GM12873 (cell line): Measurements from ENCODE around the gene TUFM.

Source experiments
- TF ChIP-seq, protein P1 (sequence below): IDR thresholded peaks from 2 replicates; pipeline ENCODE4 v1.5.1; 2012; ENCODE audit warnings: low read depth, mild to moderate bottlenecking, moderate library complexity, low read length, control low read depth; ENCODE audit not compliant: insufficient read depth; ENCODE audit errors: missing control alignments

The TUFM gene

DNA sequence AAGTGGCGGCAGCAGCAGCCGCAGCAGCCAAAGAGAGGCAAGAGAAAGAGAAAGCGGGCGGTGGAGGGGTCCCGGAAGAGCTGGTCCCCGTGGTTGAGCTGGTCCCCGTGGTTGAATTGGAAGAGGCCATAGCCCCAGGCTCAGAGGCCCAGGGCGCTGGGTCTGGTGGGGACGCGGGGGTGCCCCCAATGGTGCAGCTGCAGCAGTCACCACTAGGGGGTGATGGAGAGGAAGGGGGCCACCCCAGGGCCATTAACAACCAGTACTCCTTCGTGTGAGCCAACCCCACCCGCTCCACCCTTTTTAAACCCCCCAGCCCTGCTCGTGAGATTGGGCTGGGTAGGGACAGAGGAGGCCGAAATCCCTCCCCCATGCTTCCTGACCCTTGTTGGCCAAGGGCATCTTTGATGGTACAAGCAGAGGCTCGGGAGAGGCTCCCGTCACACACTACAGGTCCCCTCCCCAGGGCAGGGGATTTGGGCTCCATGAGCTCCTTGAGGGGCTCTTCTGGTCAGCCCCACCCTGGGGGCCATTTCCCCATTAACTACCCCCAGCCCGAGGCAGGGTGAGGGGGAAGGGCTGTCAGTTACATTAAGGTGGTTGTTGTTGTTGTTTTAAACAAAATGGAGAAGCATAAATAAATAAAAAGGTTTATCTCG is 27.5 kb upstream of the TUFM start:
- TF ChIP-seq, protein P1, sequence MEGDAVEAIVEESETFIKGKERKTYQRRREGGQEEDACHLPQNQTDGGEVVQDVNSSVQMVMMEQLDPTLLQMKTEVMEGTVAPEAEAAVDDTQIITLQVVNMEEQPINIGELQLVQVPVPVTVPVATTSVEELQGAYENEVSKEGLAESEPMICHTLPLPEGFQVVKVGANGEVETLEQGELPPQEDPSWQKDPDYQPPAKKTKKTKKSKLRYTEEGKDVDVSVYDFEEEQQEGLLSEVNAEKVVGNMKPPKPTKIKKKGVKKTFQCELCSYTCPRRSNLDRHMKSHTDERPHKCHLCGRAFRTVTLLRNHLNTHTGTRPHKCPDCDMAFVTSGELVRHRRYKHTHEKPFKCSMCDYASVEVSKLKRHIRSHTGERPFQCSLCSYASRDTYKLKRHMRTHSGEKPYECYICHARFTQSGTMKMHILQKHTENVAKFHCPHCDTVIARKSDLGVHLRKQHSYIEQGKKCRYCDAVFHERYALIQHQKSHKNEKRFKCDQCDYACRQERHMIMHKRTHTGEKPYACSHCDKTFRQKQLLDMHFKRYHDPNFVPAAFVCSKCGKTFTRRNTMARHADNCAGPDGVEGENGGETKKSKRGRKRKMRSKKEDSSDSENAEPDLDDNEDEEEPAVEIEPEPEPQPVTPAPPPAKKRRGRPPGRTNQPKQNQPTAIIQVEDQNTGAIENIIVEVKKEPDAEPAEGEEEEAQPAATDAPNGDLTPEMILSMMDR: peak; percentile 86

DNA sequence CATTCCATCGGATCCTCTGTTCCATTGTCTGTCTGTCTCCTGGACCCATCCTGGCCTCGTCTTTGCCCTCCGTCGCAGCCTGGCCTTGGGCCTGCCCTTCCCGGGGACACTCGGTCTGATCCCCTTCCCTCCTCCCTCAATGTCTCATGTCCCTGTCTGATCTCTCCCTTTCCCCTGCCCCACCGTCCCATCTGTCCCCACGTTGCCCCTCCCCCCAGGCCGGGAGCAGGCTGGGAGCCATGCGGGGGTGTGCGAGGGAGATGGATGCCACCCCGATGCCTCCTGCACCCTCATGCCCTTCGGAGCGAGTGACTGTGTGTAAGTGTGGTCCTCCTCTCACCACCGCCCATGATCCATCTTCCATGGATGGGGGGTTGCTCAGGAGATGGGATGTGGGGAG is 26.8 kb upstream of the TUFM start:
- TF ChIP-seq, protein P1: no peak

DNA sequence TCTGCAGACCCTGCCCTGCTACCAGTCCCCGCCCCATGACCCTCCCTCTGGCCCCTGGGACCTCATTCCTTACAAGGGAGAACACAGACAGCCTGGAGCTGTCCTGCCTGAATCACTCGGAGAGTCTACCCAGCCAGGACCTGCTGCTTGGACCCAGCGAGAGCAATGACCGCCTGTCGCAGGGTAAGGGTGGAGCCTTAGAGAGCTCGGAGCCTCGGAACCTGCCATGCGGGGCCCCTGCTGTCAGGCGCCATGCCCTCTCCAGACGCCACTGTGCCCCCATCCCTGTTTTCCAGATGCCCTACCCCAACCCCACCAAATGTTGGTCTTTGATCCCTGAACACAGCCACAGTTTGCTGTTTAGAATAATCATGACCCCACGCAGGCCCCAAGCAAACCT is 23.1 kb upstream of the TUFM start:
- TF ChIP-seq, protein P1: no peak

DNA sequence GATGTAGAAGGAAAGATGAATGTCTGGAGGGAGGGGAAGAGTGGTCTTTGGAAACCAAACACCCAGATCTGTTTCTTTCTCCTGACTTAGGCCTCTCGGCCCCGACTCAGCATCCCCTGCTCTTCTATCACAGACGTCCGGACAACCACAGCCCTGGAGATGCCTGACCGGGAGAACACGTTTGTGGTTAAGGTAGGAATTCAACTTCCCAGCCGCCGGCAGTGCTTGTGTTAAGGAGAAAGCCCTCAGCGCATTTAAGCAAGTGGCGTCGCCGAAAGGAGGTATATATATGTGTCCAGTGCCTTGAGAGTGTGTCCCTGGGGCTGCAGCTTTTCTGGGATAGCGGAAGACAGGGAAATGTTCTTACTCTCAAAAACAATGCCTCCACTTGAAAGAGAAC is 21.1 kb upstream of the TUFM start:
- TF ChIP-seq, protein P1: no peak

DNA sequence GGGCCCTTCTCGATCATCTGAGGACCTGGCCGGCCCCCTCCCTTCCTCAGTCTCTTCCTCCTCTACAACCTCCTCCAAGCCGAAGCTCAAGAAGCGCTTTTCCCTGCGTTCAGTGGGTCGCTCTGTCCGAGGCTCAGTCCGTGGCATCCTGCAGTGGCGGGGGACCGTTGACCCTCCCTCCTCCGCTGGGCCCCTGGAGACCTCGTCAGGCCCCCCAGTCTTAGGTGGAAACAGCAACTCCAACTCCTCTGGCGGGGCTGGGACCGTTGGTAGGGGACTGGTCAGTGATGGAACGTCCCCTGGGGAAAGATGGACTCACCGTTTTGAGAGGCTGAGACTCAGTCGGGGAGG is 20.3 kb upstream of the TUFM start:
- TF ChIP-seq, protein P1: no peak

DNA sequence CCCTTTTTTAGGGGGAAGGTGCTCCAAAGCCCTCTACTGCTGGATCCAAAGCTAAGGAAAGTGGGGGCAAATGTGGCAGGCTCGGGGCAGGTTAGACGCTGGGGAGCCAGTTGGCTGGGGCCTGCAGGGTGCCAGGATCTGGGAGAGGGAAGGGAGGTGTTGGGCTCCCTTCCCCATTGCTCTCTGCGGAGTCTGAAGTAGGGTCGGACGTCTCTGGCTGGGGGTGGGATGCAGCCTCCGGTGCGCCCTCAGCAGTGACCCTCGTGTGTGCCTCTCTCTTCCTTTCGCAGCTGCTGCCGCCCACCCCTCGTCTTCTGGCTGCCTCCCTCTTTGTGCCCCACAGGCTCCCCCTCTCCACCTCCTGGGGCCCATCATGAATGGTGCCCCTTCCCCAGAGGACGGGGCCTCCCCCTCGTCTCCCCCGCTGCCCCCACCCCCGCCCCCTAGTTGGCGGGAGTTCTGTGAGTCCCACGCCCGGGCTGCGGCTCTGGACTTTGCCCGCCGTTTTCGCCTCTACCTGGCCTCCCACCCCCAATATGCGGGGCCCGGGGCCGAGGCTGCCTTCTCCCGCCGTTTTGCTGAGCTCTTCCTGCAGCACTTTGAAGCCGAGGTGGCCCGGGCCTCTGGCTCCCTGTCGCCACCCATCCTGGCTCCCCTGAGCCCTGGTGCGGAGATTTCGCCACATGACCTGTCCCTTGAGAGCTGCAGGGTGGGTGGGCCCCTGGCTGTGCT is 19.7 kb upstream of the TUFM start:
- TF ChIP-seq, protein P1: no peak

DNA sequence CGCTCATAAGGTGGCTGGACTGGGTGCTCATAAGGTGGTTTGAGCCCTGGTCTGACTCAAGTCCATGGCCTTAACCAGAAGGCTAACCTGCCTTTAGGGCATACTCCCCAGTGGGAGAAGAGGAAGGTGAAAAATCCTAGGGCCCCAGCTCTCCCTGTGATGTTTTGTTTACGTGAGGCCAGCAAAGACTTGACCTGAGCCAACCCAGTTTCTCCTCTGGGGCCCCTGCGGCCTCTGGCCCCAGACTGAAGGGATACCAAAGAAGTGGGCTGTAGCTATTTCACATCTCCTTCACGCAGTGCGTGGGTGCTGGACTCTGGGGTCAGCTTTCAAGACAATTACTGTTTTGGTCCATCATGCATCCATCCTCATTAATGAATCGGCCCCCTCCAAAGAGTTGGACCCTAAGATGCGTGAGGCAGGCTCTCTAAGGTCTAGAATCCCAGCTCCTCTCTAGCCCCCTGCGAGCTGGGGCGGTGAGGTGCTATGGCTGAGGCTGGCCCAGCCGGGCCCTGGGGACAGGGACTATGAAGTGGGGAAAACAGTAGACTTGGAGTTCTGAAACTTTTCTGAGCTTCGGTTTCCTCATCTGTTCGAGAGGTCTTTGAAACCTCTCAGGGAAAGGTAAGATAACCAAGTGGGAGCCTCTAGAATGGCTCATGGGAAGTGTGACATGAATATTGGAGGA is 19.0 kb upstream of the TUFM start:
- TF ChIP-seq, protein P1: no peak
